Stimulated activated CD4-positive, alpha-beta T cell treated with anti-CD3 and anti-CD28 coated beads, Interleukin-2, amount 100 ng/mL, for 4 hours (primary cell): ENCODE results near the gene NME4.
A peak's percentile ranks its signal among the peaks of the same experiment; 100 is the strongest.
"Not testable (repeated sequence)": the region's sequence is repeated elsewhere in the genome, so short reads cannot be mapped to it uniquely, and the experiment has no call there.

Experiments
- DNase-seq: peaks from one replicate; pipeline ENCODE4 v3.0.0-alpha.2; 2020; ENCODE audit warnings: low read depth

The NME4 gene

DNA sequence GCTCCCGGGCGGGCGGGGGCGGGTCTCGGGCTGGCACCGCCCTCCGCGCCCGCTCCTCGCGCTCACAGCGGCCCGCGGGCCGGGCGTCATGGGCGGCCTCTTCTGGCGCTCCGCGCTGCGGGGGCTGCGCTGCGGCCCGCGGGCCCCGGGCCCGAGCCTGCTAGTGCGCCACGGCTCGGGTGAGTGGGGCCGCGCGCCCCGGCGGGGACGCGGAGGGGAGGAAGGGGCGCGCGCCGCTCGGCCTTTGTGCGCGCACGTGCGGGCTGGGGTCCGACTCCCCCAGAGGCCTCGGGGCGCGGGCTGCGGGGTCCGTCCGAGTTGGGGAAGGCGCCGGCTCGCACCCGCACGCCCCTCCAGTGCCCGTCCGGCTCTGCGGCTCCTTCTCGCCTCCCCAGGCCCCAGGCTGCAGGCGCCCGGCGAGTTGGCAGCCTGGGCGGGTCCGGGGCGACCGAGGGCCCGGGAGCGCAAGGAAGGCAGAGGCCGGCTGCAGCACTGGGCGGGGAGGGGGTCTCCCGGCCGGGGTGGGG is at the start of gene NME4:
TSS of gene NME4 (plus strand) at position 65 of the 527 bp plus-strand sequence. CDS start at position 89, 24 bp downstream.
- no peak for DNase-seq

DNA sequence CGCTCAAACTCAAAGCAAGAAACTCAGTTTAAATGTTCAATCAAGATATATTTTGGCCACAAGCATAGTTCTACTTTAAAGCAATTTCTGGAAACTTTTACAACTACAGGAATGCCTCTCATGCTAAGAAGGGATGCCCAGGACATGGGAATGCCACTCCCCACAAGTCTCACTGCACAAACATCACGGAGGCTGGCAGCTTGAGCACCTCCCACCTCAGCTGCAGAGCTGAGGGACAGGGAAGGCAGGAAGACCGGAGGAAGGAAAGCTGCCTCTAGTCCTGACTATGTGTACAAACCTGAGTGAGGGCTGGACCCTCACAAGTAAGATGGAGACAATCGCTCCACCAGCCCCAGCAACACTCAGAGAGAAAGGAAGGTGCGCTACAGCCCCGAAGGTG is 49.8 kb upstream of the NME4 start:
- DNase-seq: no peak

DNA sequence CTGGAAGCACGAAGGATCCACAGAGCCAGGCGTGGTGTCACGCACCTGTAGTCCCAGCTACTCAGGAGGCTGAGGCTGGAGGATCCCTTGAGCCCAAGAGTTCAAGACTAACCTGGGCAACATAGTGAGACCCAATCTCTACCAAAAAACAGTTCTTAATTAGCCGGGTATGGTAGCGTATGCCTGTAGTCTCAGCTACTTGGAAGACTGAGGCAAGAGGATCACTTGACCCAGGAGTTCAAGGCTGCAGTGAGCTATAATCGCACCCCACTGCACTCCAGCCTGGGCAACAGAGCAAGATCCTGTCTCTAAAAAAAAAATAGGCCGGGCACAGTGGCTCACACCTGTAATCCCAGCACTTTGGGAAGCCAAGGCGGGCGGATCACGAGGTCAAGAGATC is 48.5 kb upstream of the NME4 start:
- DNase-seq: not testable (repeated sequence)

DNA sequence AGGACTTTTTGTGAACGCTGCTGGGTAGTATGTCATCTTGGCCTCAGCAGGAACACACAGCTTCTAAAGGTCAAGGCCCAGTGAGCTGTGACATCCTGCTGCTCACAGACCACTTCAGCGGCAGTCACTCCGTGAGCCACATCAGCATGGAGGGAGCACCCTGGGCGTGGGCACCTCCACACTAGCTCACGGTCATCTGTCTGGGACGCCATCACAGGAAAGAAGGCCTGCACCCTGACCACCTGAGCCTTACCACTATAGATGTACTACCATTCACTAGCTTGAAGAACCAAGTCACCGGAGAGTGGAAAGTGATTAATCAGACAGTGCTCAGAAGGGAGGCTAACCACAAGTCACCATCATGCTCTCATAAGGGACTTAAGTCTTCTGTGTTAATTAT is 47.8 kb upstream of the NME4 start:
- DNase-seq: no peak

DNA sequence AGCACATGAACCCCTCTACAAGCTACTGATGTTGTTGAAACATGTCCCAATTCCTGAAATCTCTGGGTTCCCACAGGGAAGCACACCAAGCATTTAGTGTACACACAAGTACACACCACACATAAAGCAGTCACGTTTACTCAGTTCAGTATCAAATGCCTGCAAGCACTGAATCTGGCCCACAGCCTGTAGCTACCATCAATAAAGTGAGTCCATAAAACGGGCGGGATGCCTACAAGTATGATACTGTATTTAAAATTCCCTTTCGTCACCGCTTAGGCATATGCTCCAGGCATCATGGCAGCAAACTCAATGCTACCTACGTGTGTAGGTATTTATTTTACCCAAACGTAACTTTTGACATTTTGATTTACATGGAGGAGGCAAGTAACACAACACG is 46.8 kb upstream of the NME4 start:
- no peak for DNase-seq

DNA sequence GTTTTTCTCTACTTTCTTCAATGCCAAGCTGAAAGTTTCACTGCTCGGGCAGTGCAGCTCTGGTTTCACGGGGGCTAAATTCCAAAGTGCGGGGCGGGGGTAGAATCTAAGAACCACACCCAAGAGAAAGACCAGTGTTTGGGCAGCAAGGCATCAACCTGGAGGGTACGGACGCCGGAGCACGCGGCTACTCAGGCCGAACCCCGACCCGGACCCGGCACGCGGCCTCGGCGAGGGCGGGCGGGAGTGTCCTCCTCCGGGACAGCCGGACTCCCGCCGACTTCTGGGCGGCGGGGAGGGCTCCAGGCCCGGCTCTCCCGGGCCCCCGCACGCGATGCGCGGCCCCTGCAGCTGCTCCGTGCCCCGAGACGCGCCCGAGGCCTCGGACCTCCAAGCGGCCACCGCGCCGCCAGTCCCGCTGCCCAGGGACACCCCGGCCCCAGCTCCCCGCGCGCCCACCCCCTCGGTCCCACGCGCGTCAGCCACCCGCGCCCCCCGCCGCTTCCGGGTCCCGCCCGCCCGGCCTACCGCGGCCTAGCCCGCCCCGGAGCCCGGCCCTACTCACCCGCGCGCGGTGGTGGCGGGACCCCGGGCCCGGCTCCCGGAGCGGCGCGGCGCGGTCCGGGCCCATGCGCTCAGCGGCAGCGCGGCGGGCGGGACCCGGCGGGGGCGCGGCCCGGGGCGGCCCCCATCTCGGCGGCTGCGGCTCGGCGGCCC is 45.0 kb upstream of the NME4 start:
- DNase-seq: peak; percentile 19

DNA sequence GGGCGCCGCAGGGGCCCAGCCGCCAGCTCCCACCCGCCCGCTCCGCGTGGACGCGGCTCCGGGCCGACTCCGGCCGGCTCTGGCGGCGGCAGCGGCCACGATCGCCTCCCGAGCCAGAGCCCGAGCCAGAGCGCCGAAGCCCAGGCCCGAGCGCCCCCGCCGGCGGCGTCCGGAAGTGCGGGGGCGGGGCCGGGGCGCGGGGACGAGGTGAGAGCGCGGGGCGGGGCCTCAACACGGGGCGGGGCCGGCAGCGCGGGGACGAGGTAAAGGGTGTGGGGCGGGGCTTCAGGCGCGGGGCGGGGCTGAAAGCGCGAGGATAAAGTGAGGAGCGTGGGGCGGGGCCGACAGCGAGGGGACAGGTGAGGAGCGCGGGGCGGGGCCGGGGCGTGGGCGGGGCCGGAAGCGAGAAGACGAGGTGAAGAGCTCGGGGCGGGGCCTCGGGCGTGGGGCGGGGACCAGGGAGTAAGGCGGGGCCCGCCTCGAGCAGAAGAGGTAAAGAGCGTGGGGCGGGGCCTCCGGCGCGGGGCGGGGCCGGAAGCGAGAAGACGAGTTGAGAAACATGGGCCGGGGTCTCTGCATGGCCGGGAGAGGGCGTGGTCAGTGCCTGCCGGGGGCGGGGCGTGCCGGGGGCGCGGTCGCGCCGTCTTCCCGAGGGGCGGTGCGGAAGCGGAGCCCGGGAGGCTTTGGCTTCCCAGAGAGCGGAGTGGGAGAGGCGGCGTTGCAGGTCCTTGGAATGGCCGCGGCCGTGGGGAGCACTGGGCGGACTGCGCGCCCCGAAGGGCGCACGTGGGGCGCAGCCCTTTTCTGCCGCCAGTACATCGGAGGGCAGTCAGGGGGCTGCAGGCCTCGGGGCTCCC is 44.2 kb upstream of the NME4 start, which contains the start of gene AXIN1:
TSS of gene AXIN1 (minus strand) at position 177 of the 857 bp plus-strand sequence. CDS start 5,698 bp downstream, outside the sequence.
- peak; percentile 100 for DNase-seq

DNA sequence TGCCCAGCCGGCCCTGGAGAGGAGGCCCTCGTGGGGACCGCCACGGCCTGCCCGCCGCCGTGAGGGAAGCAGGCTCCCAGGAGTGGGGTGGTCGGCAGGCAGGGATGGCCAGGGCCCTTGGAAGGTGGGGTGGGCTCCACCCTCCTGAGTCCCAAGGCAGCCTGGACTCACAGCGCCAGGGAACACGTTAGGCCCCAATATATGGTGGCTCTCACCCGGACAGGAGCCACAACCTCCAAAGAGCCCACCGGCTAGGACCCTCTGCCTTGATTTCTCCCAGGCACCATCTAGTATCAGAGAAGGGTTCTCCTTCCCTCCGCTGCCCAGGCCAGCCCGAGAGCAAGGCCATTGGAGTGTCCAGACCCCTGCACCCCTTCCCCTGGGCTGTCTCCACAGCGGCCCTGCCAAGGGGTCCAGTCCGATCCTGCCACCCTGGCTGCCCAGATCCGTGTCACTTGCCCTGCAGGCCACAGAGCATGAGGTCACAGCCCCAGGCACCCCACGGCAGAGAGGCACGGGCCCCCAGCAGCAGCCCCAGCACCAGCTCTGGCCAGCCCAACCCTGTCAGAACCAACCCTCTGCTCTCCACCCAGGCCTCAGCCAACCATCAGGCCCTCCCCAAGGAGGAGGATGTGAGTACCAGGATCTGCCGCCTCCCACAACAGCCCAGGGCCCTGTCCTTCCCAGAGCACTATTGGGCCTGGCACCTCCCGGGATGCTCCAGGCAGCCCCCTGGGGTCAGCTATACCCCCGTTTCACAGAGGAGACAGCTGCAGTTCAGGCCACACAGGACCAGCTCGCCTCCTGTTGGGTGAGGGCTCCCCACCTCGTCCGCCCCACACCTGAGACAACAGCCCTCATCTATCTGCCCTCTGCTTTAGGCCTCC is 43.4 kb upstream of the NME4 start:
- no peak for DNase-seq

DNA sequence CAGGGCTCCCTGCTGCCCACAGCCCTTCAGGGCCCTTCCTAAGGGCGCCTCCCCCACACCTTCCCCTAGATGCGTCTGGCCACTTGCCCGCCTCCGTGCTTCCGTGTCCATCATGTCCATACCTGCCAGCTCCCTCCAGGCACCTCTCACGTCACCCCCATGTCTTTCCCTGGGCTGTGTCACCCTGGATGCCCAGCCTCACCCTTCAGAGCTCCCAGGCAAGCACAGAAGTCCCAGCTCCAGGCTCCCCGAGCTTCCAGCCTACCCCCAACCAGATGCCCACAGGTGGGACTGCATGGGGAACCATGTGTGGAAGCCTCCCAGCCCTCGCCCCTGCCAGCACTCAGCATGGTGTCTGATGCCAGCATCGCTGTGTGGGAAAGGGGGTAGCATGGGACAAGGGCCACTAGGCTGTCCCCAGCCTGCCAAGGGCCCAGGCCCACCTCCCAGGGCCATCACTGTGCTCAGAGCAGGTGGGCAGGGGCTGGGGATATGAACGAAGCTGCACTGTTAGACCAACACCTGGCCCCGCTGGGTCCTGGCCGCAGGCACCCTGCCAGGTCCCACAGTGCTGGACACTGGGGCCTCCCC is 42.6 kb upstream of the NME4 start:
- no peak for DNase-seq

DNA sequence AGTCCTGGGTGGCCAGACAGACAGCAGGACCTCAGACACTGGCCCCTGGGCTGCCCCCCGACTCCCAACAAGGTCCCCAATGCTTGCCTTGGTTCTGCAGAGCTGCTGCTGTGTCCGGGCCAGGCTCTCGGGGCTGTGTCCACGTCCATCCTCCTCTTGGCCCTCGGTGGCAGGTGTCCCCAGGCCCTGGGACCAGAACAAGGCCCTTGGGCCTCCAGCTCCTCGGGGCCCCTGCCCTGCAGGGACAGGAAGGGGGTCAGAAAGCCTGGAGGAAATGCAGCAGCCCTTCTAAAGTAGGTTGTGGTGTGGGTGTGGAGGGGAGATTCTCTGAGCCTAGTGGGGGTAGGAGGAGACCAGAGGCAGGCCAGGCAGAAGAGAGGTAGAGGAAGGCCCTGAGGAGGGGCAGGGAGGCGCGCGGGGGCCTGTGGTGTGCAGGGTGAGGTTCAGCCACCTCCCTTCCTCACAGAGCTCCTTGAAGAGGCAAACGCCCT is 42.0 kb upstream of the NME4 start:
- DNase-seq: no peak

DNA sequence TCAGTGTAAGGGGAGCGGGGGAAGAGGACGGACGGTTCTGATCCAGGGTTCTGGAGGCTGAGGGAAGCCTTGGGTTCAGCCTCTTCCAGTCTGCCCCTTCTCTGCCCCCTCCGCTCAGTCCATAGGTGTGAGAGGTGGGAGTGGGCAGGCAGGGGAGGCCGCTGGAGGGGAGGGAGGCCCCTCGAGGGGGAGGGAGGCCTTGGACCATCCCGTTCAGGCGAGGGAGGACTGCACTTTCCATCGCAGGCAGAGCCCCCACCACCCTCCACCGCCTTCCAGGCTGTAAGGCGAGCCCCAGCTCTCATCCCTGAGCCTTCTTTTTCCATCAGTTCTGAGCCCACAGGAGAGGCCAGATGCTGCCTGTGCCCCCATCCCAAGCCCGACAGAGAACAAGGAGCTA is 40.3 kb upstream of the NME4 start:
- no peak for DNase-seq

DNA sequence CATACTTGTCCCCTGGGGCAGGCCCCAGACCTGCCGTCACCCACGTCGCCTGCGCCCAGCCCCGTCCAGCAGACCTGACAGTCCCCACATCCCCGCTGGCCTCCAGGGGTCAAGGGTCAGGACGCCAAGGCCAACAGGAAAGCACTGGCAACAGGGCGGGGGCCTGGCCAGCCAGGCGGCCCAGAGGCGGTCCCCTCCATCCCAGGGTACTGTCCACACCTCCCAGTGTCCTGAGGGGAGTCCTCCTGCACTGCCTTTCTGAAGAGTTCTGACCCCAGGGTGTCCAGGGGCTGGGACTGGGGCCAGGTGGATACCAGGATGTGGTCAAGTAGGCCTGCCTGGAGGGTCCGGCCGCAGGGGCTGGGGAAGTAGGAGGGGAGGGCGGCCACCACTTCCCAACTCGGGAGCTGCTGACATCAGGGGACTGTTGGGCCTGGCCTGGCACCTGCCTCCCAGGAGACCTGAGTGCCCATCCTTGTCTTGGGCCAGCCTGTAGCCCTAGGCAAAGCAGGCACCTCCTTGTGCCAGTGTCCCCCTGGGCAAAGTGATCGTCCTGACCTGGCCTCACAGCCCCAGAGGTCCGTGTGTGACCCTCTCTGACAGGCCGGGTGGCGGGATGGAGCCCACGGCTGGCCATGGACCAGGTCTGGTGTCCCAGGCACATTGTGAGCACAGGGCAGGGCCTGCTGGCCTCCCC is 37.8 kb upstream of the NME4 start:
- DNase-seq: no peak

DNA sequence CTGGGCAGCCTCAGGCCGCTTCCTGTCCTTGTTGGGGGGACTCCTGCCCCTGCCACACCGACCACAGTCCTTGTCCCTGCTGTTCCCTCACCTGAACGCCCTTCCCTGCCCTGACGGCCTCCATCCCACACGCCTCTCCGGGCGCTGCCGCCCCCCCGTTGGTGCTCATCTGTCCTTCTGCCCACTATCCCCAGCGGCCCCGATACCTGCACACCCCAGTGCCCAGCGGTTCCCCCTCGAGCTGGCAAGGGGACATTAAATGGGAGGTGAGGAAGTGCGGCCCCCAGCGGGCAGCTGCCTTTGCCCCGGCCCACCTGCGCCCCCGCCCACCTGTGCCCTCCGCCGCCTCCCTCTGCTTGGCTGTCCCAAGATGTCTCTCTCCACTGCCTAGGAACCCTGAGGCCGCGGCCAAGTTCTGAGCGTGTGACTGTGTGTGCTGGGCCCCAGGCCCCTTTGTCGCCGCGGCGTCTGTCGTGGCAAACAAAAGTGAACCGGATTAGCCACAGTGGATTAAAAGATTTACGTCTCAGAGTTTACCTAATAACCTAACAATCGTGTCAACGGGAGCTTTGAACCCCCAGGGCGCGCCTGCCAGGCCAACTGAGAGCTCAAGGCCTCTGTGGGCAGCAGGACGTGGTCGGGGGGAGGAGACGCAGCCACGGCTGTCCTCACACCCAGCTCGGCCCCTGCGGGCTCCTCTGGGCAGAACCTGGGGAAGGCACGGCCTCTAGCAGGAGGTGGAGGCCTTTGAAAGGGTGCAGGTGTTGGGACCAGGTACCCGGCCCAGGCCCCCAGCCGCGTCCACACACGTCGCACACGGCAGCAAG is 36.9 kb upstream of the NME4 start:
- DNase-seq: no peak

DNA sequence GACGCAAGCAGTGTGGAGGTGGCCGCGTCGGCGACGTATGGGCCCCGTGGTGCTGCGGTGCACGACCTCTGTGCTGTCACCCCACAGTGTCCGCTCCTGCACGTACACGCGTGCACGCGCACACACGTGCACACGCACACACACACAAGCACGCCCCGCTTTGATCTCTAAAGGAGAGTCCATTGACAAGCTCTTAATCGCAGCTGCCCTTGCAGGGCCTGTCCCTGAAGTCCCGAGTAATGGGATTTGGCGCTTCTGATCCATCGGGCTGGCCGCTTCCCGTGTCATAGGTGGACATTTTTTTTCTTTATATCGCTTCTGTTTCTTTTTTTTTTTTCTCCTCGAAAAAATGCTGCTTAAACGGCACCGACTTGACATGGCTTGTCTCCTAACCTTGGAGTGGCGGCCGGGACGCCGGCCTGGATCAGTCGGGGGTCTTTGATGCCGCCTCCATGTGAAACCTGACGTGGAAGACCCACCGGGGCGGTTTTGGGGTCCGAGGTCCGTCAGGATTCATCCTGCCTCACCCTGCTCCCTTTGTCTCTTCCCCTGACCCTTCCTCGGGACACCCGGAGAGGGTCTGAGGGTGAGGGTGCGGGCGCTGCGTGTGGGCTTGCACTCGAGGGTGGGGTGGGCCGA is 36.2 kb upstream of the NME4 start:
- no peak for DNase-seq

DNA sequence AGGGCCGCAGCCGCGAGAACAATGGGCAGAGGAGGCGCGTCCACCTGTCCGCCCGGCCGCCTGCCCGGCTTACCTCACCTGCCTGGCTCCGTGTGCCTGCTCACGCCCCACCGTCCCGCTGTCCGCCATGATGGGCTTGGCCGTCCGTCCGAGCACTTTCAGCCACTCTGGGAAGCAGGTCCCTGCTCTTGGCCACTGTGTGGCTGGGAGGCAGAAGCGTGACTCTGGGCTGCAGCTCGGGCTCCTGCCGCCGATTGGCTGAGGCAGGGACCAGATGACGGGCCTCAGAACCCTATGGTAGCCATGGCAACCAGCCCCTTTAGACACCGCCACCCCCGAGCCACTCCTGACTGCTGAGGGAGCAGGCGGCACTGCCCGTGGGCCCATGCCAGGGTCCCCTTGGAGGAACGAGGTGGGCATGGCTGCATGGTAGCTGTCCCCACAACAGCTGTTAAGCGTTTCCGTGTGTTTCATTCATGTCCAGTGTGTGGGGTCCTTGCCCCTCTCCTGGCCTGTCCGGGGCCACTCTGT is 35.6 kb upstream of the NME4 start:
- no peak for DNase-seq

DNA sequence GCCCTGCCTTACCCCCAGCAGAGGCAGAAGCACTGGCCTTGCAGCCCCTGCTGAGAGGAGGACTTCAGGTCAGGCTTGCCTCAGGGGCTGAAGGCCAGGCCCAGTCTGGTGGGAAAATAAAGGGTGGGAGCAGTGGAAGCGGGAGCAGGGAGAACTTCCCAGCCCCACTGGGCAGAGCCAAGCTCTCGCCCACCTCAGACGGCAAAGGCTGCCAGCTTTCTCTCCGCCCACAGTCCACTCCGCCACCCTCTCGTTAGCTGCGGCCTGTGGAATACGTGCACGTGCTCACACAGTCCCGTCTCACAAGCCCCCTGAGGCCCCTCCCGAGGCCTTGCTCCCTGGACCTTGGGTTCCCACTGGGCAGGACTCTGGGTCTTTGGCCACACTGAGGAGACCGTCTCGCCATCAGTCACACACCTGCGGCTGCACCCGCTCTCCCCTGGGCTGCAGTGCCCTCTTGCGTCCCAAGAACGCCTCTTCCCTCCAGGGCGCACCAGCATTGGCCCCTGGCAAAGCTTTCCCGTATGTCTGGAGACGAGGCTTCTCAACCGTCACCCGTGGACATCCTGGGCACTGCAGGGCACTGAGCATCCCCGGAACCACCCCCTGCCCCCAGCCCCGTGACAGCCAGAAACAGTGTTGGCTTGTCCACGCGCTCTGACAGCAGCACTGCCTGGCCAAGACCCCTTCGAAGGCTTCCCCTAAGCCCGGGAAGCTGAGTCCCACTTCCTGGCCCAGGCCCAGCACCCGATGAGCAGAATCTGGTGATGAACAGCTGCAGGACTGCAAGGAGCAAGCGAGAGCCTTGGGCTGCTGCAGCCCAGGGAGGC is 34.9 kb upstream of the NME4 start:
- DNase-seq: peak; percentile 59

DNA sequence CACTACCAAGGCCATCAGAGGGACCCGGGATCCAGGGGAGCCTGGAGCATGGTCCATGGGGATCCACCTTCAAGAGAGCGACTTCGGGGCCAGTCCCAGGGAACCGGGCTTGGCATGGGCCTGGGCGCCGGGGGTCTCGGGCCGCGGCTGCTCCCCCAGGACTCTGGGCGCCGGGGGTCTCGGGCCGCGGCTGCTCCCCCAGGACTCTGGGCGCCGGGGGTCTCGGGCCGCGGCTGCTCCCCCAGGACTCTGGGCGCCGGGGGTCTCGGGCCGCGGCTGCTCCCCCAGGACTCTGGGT is 34.3 kb upstream of the NME4 start:
- not testable (repeated sequence) for DNase-seq

DNA sequence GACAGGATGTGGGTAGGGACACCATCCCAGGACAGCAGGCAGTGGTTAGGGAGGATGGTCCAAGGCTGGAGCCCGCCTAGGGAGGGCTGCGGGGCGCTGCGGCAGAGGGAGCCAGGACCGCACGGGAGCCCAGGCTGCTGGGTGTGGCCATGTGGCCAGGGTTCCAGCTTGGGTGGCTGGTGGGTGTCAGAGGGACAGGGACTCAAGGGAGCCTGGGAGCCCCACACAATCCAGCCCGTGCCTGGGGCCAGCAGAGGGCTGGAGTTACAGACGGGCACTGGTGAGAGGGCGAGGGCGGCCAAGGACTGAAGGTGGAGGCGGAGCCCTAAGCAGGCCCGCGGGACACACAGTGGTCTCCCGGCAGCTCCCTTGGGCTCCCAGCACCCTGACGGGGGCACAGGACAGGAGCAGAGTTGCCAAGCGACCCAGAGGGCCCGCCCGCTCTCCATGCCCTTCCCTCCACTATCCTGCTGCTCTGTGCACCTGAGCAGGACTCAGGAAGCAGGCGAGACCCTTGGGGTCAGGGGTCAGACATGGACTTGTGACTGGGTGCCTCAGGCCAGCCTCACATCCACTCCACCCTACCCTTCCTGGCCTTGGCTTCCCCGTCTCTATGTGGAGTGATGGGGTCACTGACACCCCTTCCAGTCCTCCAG is 33.8 kb upstream of the NME4 start:
- no peak for DNase-seq
